C4-2B (cell line): ENCODE data around the gene COA1.

Experiments
- ZFX ChIP-seq: fragments of 450-650 bp; IDR thresholded peaks from 2 replicates; pipeline ENCODE4 v1.6.1; 2017
- TF ChIP-seq, protein P1 (sequence below): fragments of 450-650 bp; conservative IDR thresholded peaks from 2 replicates; pipeline ENCODE4 v1.5.1; 2017; ENCODE audit warnings: mild to moderate bottlenecking

GRCh38 chr7:43716598-43716997 lies 12.7 kb downstream of the COA1 start:
- TF ChIP-seq, protein P1, sequence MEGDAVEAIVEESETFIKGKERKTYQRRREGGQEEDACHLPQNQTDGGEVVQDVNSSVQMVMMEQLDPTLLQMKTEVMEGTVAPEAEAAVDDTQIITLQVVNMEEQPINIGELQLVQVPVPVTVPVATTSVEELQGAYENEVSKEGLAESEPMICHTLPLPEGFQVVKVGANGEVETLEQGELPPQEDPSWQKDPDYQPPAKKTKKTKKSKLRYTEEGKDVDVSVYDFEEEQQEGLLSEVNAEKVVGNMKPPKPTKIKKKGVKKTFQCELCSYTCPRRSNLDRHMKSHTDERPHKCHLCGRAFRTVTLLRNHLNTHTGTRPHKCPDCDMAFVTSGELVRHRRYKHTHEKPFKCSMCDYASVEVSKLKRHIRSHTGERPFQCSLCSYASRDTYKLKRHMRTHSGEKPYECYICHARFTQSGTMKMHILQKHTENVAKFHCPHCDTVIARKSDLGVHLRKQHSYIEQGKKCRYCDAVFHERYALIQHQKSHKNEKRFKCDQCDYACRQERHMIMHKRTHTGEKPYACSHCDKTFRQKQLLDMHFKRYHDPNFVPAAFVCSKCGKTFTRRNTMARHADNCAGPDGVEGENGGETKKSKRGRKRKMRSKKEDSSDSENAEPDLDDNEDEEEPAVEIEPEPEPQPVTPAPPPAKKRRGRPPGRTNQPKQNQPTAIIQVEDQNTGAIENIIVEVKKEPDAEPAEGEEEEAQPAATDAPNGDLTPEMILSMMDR, result no peak
- no peak for TF ChIP-seq ZFX
